HS-5 (cell line): ENCODE results near the gene IFI27.
A peak's percentile ranks its signal among the peaks of the same experiment; 100 is the strongest.
"Not testable (repeated sequence)": the region's sequence is repeated elsewhere in the genome, so short reads cannot be mapped to it uniquely, and the experiment has no call there.

Experiments used
- DNase-seq: peaks from one replicate; pipeline ENCODE4 v3.0.0-alpha.2; 2012; ENCODE audit warnings: low read depth

Gene IFI27

GRCh38 chr14:94110552-94111181 is at the start of gene IFI27:
IFI27 (plus strand) TSS chr14:94110736.
- DNase-seq: no peak

- peak; percentile 30 for DNase-seq
Observed at GRCh38 chr14:94062344-94062940, 48.1 kb upstream of the IFI27 start.

- no peak for DNase-seq
Observed at GRCh38 chr14:94066089-94066676, 44.4 kb upstream of the IFI27 start.

GRCh38 chr14:94072076-94072475 is 38.5 kb upstream of the IFI27 start:
- DNase-seq: not testable (repeated sequence)

GRCh38 chr14:94074534-94074933 is 36.0 kb upstream of the IFI27 start:
- DNase-seq: no peak

- DNase-seq: no peak
Observed at GRCh38 chr14:94075008-94075407, 35.5 kb upstream of the IFI27 start.

GRCh38 chr14:94077111-94077821 is 33.3 kb upstream of the IFI27 start:
- no peak for DNase-seq

- DNase-seq: no peak
Observed at GRCh38 chr14:94077823-94078222, 32.7 kb upstream of the IFI27 start.

- DNase-seq: no peak
Observed at GRCh38 chr14:94079891-94080620, 30.5 kb upstream of the IFI27 start.

- peak; percentile 68 for DNase-seq
Observed at GRCh38 chr14:94080621-94081385, 29.7 kb upstream of the IFI27 start, which contains the start of the genes DDX24 and IFI27L1. DDX24 (minus strand) TSS chr14:94081202; CDS start chr14:94079742, 1,460 bp downstream. IFI27L1 (plus strand) TSS chr14:94081310; CDS start chr14:94096938, 15,628 bp downstream.

- DNase-seq: no peak
Observed at GRCh38 chr14:94081386-94081820, 29.1 kb upstream of the IFI27 start.

- DNase-seq: no peak
Observed at GRCh38 chr14:94087891-94088290, 22.6 kb upstream of the IFI27 start.

- DNase-seq: no peak
Observed at GRCh38 chr14:94088516-94088915, 22.0 kb upstream of the IFI27 start.

- no peak for DNase-seq
Observed at GRCh38 chr14:94089479-94089878, 21.1 kb upstream of the IFI27 start.

- no peak for DNase-seq
Observed at GRCh38 chr14:94093418-94093817, 17.1 kb upstream of the IFI27 start.

- DNase-seq: no peak
Observed at GRCh38 chr14:94097091-94097490, 13.4 kb upstream of the IFI27 start.

GRCh38 chr14:94098326-94098992 is 12.1 kb upstream of the IFI27 start:
- DNase-seq: no peak

- no peak for DNase-seq
Observed at GRCh38 chr14:94099006-94099405, 11.5 kb upstream of the IFI27 start.

- DNase-seq: no peak
Observed at GRCh38 chr14:94100847-94101246, 9.7 kb upstream of the IFI27 start.

GRCh38 chr14:94101748-94102147 is 8.8 kb upstream of the IFI27 start:
- no peak for DNase-seq
